ENCODE measurements around the gene SLC5A6. TPM values are rescaled to one million over a fixed set of nuclear protein-coding genes. Genes with fewer than 3 reads are reported as not detected.

Gene SLC5A6
- polyA plus RNA-seq, 3 donors = 46.6 to 56.2 (median 48.8) TPM

GRCh38 chr2:27240406-27240805 is 28.3 kb upstream of the SLC5A6 start:
- DNase-seq = no peak

GRCh38 chr2:27238976-27239375 is 26.9 kb upstream of the SLC5A6 start:
- no peak for DNase-seq

- no peak for DNase-seq
These were observed 25.4 kb upstream of the SLC5A6 start for GRCh38 chr2:27237341-27237945.

- DNase-seq = no peak
These were observed 24.6 kb upstream of the SLC5A6 start for GRCh38 chr2:27236626-27237025.

- DNase-seq = no peak
These were observed 24.1 kb upstream of the SLC5A6 start for GRCh38 chr2:27236136-27236535.

- no peak for DNase-seq
These were observed 21.3 kb upstream of the SLC5A6 start for GRCh38 chr2:27233341-27233740.

GRCh38 chr2:27231921-27232320 is 19.9 kb upstream of the SLC5A6 start:
- DNase-seq = no peak

GRCh38 chr2:27227501-27227900 is 15.4 kb upstream of the SLC5A6 start:
- no peak for DNase-seq

GRCh38 chr2:27225526-27225925 is 13.5 kb upstream of the SLC5A6 start:
- no peak for DNase-seq

- DNase-seq = no peak
These were observed 11.3 kb upstream of the SLC5A6 start for GRCh38 chr2:27223416-27223815.

- DNase-seq = no peak
These were observed 10.3 kb upstream of the SLC5A6 start for GRCh38 chr2:27222407-27222806.

- DNase-seq = no peak
These were observed 9.1 kb upstream of the SLC5A6 start for GRCh38 chr2:27221166-27221565.

GRCh38 chr2:27220091-27220490 is 8.0 kb upstream of the SLC5A6 start:
- no peak for DNase-seq

GRCh38 chr2:27219091-27219490 is 7.0 kb upstream of the SLC5A6 start:
- no peak for DNase-seq

- no peak for DNase-seq
These were observed 6.5 kb upstream of the SLC5A6 start for GRCh38 chr2:27218614-27219013.

- peak; percentile 86 for DNase-seq
These were observed 5.4 kb upstream of the SLC5A6 start, which contains the start of gene CAD for GRCh38 chr2:27217173-27218121. Gene CAD, plus strand, starts transcription at chr2:27217369. Its CDS starts 183 bp downstream, at chr2:27217552.

GRCh38 chr2:27216416-27217137 is 4.5 kb upstream of the SLC5A6 start:
- DNase-seq = no peak

- no peak for DNase-seq
These were observed 2.9 kb upstream of the SLC5A6 start for GRCh38 chr2:27214941-27215340.

GRCh38 chr2:27212626-27213471 is 781 bp upstream of the SLC5A6 start:
- no peak for DNase-seq

GRCh38 chr2:27211241-27211942 is 676 bp downstream of the SLC5A6 start:
- DNase-seq = no peak

Measured in renal pelvis (tissue), 4 donors.